Tibial nerve (tissue), 4 donors: ENCODE results near the gene FAM228A.

Experiments used
- EP300 ChIP-seq, 2 donors: sonication (generic); formaldehyde crosslinking; IDR thresholded peaks; one replicate each; pipeline ENCODE4 v1.6.1; 2017; ENCODE audit warnings: antibody characterized with exemption in 2 of 2, mild to moderate bottlenecking in 1 of 2
- POLR2A ChIP-seq, 2 donors: fragments of 450-650 bp; IDR thresholded peaks; one replicate each; pipeline ENCODE4 v1.6.1; 2017; ENCODE audit warnings: antibody characterized with exemption in 2 of 2, mild to moderate bottlenecking in 2 of 2, moderate library complexity in 2 of 2
- TF ChIP-seq, protein P1 (sequence below), 5 experiments: fragments of 200-600 bp in 3 of 5; fragments of 450-650 bp in 2 of 5; sonication (generic) in 3 of 5; IDR thresholded peaks; one replicate each; pipeline ENCODE4 v1.5.1; 2016 to 2019; ENCODE audit warnings: antibody characterized with exemption in 5 of 5, mild to moderate bottlenecking in 3 of 5, moderate library complexity in 2 of 5

DNA sequence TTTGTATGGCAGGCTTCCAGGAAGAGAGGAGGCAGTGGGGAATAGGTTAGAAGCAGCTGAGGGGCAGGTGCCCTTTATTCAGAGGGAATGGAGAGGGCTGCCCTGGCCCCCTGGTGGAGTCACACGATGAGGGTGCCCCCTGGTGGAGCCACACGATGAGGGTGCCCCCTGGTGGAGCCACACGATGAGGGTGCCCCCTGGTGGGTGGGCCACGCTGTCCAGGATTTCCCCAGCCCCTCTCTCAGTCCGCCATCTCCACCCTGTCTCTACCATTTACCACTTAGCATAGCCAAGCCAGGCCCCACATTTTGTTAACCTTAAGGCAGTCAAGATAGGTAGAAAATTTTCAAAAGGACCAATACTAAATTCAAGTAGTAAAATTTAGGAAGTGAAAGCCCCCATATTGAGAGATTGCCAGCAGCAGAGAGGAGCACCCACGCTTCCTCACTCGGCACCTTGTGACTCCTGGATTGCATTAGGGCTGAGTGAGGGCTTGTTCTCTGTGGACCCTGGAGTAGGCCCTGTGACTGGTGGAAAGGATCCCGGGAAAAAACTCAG lies 10.4 kb upstream of the FAM228A start:
- TF ChIP-seq, protein P1, sequence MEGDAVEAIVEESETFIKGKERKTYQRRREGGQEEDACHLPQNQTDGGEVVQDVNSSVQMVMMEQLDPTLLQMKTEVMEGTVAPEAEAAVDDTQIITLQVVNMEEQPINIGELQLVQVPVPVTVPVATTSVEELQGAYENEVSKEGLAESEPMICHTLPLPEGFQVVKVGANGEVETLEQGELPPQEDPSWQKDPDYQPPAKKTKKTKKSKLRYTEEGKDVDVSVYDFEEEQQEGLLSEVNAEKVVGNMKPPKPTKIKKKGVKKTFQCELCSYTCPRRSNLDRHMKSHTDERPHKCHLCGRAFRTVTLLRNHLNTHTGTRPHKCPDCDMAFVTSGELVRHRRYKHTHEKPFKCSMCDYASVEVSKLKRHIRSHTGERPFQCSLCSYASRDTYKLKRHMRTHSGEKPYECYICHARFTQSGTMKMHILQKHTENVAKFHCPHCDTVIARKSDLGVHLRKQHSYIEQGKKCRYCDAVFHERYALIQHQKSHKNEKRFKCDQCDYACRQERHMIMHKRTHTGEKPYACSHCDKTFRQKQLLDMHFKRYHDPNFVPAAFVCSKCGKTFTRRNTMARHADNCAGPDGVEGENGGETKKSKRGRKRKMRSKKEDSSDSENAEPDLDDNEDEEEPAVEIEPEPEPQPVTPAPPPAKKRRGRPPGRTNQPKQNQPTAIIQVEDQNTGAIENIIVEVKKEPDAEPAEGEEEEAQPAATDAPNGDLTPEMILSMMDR (IDR thresholded peaks at IDR 0.05): peak; percentile 31 to 77 (median 34)
- TF ChIP-seq POLR2A (IDR thresholded peaks at IDR 0.05) (no peak), EP300 (IDR thresholded peaks at IDR 0.05) (no peak)
